ENCODE measurements around the gene MCM7. TPM values are rescaled to one million over a fixed set of nuclear protein-coding genes. Genes with fewer than 3 reads are reported as not detected.

The MCM7 gene
- total and polyA plus RNA-seq, 4 donors = 36.0 to 54.7 (median 41.8) TPM

- Histone ChIP-seq H3K4me3 (no peak overlapping the region), H3K9ac (ENCODE audit: insufficient read depth in 1 of 2, low read length in 2 of 2) (no peak overlapping the region), H3K9me3 (ENCODE audit: control insufficient read depth in 4 of 4, insufficient read depth in 3 of 4, low read length in 3 of 4) (no peaks in the 10 kb centered on the region), H3K36me3 (ENCODE audit: control insufficient read depth in 4 of 4, insufficient read depth in 4 of 4, low read length in 4 of 4) (peaks cover 23 to 52% (median 35%) of the 10 kb centered on the region in 4 donors), H3K27ac (ENCODE audit: low read depth in 1 of 2, low read length in 1 of 2) (no peak overlapping the region), H3K4me1 (ENCODE audit: control insufficient read depth in 5 of 5, insufficient read depth in 5 of 5, low read length in 5 of 5) (peaks cover 0 to 20% (median 6%) of the 10 kb centered on the region in 5 donors), H3K27me3 (ENCODE audit: control insufficient read depth in 3 of 3, insufficient read depth in 3 of 3, low read length in 2 of 3) (no peaks in the 10 kb centered on the region)
- no peak for TF ChIP-seq CTCF (IDR thresholded peaks at IDR 0.05; ENCODE audit: control extremely low read depth, extremely low read depth)
- 76 to 88% methylated on average over 7 of the region's 7 CpGs for WGBS, 2 donors
- ATAC-seq (ENCODE audit: insufficient read depth, low FRiP score) (no peak), DNase-seq (no peak)
Measured at GRCh38 chr7:100079024-100079560, 22.1 kb downstream of the MCM7 start.

GRCh38 chr7:100077205-100077604 lies 24.0 kb downstream of the MCM7 start:
- peaks cover 0 to 11% (median 7%) of the 10 kb centered on the region in 4 donors for H3K9me3 ChIP-seq (ENCODE audit: control insufficient read depth in 4 of 4, insufficient read depth in 3 of 4, low read length in 3 of 4)
- H3K4me1 ChIP-seq (ENCODE audit: control insufficient read depth in 5 of 5, insufficient read depth in 5 of 5, low read length in 5 of 5) = peaks cover 0 to 16% (median 6%) of the 10 kb centered on the region in 5 donors
- DNase-seq = no peak
- no peak overlapping the region for H3K4me3 ChIP-seq
- peaks cover 41 to 71% (median 53%) of the 10 kb centered on the region in 4 donors for H3K36me3 ChIP-seq (ENCODE audit: control insufficient read depth in 4 of 4, insufficient read depth in 4 of 4, low read length in 4 of 4)
- no peak for TF ChIP-seq CTCF (IDR thresholded peaks at IDR 0.05; ENCODE audit: control extremely low read depth, extremely low read depth)
- H3K27me3 ChIP-seq (ENCODE audit: control insufficient read depth in 3 of 3, insufficient read depth in 3 of 3, low read length in 2 of 3) = no peaks in the 10 kb centered on the region
- no peak for ATAC-seq (ENCODE audit: insufficient read depth, low FRiP score)
- H3K27ac ChIP-seq (ENCODE audit: low read depth in 1 of 2, low read length in 1 of 2) = no peak overlapping the region
- no peak overlapping the region for H3K9ac ChIP-seq (ENCODE audit: insufficient read depth in 1 of 2, low read length in 2 of 2)
- 97 to 98% methylated on average over 4 of the region's 4 CpGs for WGBS, 2 donors

- Histone ChIP-seq H3K4me3 (no peak overlapping the region), H3K27me3 (ENCODE audit: control insufficient read depth in 3 of 3, insufficient read depth in 3 of 3, low read length in 2 of 3) (no peaks in the 10 kb centered on the region), H3K27ac (ENCODE audit: low read depth in 1 of 2, low read length in 1 of 2) (no peak overlapping the region), H3K4me1 (ENCODE audit: control insufficient read depth in 5 of 5, insufficient read depth in 5 of 5, low read length in 5 of 5) (peaks cover 0 to 12% (median 5%) of the 10 kb centered on the region in 5 donors), H3K9me3 (ENCODE audit: control insufficient read depth in 4 of 4, insufficient read depth in 3 of 4, low read length in 3 of 4) (peaks cover 11 to 28% (median 20%) of the 10 kb centered on the region in 4 donors), H3K9ac (ENCODE audit: insufficient read depth in 1 of 2, low read length in 2 of 2) (no peak overlapping the region), H3K36me3 (ENCODE audit: control insufficient read depth in 4 of 4, insufficient read depth in 4 of 4, low read length in 4 of 4) (peaks cover 58 to 82% (median 71%) of the 10 kb centered on the region in 4 donors)
- ATAC-seq (ENCODE audit: insufficient read depth, low FRiP score) = no peak
- WGBS, 2 donors = 95% methylated on average over 6 of the region's 6 CpGs
- no peak for TF ChIP-seq CTCF (IDR thresholded peaks at IDR 0.05; ENCODE audit: control extremely low read depth, extremely low read depth)
- no peak for DNase-seq
Measured at GRCh38 chr7:100075418-100075817, 25.8 kb downstream of the MCM7 start.

- peaks cover 0 to 6% (median 0%) of the 10 kb centered on the region in 5 donors for H3K4me1 ChIP-seq (ENCODE audit: control insufficient read depth in 5 of 5, insufficient read depth in 5 of 5, low read length in 5 of 5)
- ATAC-seq (ENCODE audit: insufficient read depth, low FRiP score) (no peak), DNase-seq (no peak)
- WGBS, 2 donors = 94% methylated on average over 7 of the region's 7 CpGs
- H3K9ac ChIP-seq (ENCODE audit: insufficient read depth in 1 of 2, low read length in 2 of 2) = no peak overlapping the region
- H3K9me3 ChIP-seq (ENCODE audit: control insufficient read depth in 4 of 4, insufficient read depth in 3 of 4, low read length in 3 of 4) = peaks cover 11 to 28% (median 24%) of the 10 kb centered on the region in 4 donors
- H3K36me3 ChIP-seq (ENCODE audit: control insufficient read depth in 4 of 4, insufficient read depth in 4 of 4, low read length in 4 of 4) = peaks cover 64 to 85% (median 75%) of the 10 kb centered on the region in 4 donors
- TF ChIP-seq CTCF (IDR thresholded peaks at IDR 0.05; ENCODE audit: control extremely low read depth, extremely low read depth) = no peak
- H3K4me3 ChIP-seq = no peak overlapping the region
- H3K27ac ChIP-seq (ENCODE audit: low read depth in 1 of 2, low read length in 1 of 2) = no peak overlapping the region
- H3K27me3 ChIP-seq (ENCODE audit: control insufficient read depth in 3 of 3, insufficient read depth in 3 of 3, low read length in 2 of 3) = no peaks in the 10 kb centered on the region
Measured at GRCh38 chr7:100074841-100075240, 26.4 kb downstream of the MCM7 start.
